GM12878 (cell line): ENCODE measurements around the gene ZNF213. TPM values are rescaled to one million over a fixed set of nuclear protein-coding genes. Genes with fewer than 3 reads are reported as not detected.

Experiments
- ATAC-seq: fragments of 200-7000 bp; cut with Tn5 transposase; 3 replicates; pipeline ENCODE4 v1.9.1; 2020; ENCODE audit warnings: mild to moderate bottlenecking, moderate library complexity
- BruUV-seq: library from RNA; stranded (reverse); fragments of 400-500 nt; replicated peaks from 2 replicates; lab custom pipeline; 2021; lab: Mats Ljungman, UMichigan
- CTCF ChIA-PET: fragments of 300-600 bp; sonication (Branson Sonifier 250); formaldehyde crosslinking; extraction: SDS; loops from one replicate; lab custom pipeline; 2021; ENCODE audit warnings: inconsistent platforms; lab: Yijun Ruan, JAX
- POLR2A ChIA-PET: fragments of 350-600 bp; formaldehyde crosslinking; extraction: SDS; loops from one replicate; lab custom pipeline; 2021; ENCODE audit warnings: inconsistent platforms; lab: Charles Lee
- RAD21 ChIA-PET: fragments of 300-600 bp; sonication (Branson Sonifier 250); formaldehyde crosslinking; loops from one replicate; lab custom pipeline; 2023; ENCODE audit warnings: antibody characterized with exemption; ENCODE audit not compliant: unreplicated experiment; lab: Charles Lee
- SMC1A ChIA-PET: fragments of 300-600 bp; sonication (Branson Sonifier 250); formaldehyde crosslinking; loops from one replicate; lab custom pipeline; 2023; ENCODE audit not compliant: unreplicated experiment, uncharacterized antibody; lab: Charles Lee
- DNase-seq: peaks from one replicate; pipeline ENCODE4 v3.0.0-alpha.2; 2011; ENCODE audit warnings: low read depth, low spot score
- FAIRE-seq: peaks from 3 replicates; lab custom pipeline; 2011; peaks lifted over from hg19 to GRCh38; lab: Jason Lieb, UNC
- H2AFZ ChIP-seq: 2 replicates; pipeline ENCODE4 v1.6.0; 2011; ENCODE audit warnings: low read depth, low read length, control low read depth; ENCODE audit not compliant: control insufficient read depth
- H3K27ac ChIP-seq: 2 replicates; pipeline ENCODE4 v1.5.1; 2011; ENCODE audit warnings: control low read depth; ENCODE audit not compliant: control insufficient read depth, insufficient read depth
- H3K27me3 ChIP-seq, 2 experiments: replicated peaks in 1 of 2; 2 replicates each; pipeline versions ENCODE4 v1.6.0 to v1.6.1; 2011; ENCODE audit warnings: low read length in 1 of 2; ENCODE audit not compliant: control insufficient read depth in 2 of 2, insufficient read depth in 2 of 2
- H3K36me3 ChIP-seq, 2 experiments: 2 replicates each; pipeline ENCODE4 v1.5.1; 2011; ENCODE audit warnings: low read length in 1 of 2; ENCODE audit not compliant: control insufficient read depth in 2 of 2, insufficient read depth in 2 of 2
- H3K4me1 ChIP-seq: 2 replicates; pipeline ENCODE4 v1.6.1; 2011; ENCODE audit warnings: mild to moderate bottlenecking, low read length, moderate library complexity, mixed read lengths; ENCODE audit not compliant: control insufficient read depth, insufficient read depth
- H3K4me2 ChIP-seq: 2 replicates; pipeline ENCODE4 v1.6.0; 2011; ENCODE audit warnings: control low read depth; ENCODE audit not compliant: control insufficient read depth, insufficient read depth
- H3K4me3 ChIP-seq: fragments of 200-600 bp; sonication (generic); 2 replicates; pipeline ENCODE4 v1.5.1; 2016
- H3K79me2 ChIP-seq: 2 replicates; pipeline ENCODE4 v1.6.0; 2011; ENCODE audit warnings: low read length; ENCODE audit not compliant: control insufficient read depth, insufficient read depth
- H3K9ac ChIP-seq: 2 replicates; pipeline ENCODE4 v1.8.0; 2011; ENCODE audit warnings: low read length, control low read depth, mixed read lengths; ENCODE audit not compliant: control insufficient read depth, insufficient read depth
- H3K9me3 ChIP-seq: replicated peaks from 3 replicates; pipeline ENCODE4 v1.5.1; 2011; ENCODE audit warnings: mild to moderate bottlenecking, low read length; ENCODE audit not compliant: control insufficient read depth, insufficient read depth
- H4K20me1 ChIP-seq: 2 replicates; pipeline ENCODE4 v1.6.0; 2011; ENCODE audit not compliant: control insufficient read depth, insufficient read depth
- KDM1A ChIP-seq: fragments of 200-600 bp; sonication (generic); IDR thresholded peaks from 2 replicates; pipeline ENCODE4 v1.6.1; 2016; ENCODE audit warnings: borderline replicate concordance
- NFYA ChIP-seq: IDR thresholded peaks from 2 replicates; pipeline ENCODE4 v1.6.1; 2011; ENCODE audit warnings: low read depth, mild to moderate bottlenecking, low read length, improper control_type of control experiment, borderline replicate concordance
- NKRF ChIP-seq: fragments of 450-650 bp; conservative IDR thresholded peaks from 2 replicates; pipeline ENCODE4 v1.6.1; 2017; ENCODE audit warnings: mild to moderate bottlenecking, moderate library complexity
- SPI1 ChIP-seq: IDR thresholded peaks from 2 replicates; pipeline ENCODE4 v1.6.1; 2011; ENCODE audit warnings: low read depth, mild to moderate bottlenecking, low read length, moderate library complexity, borderline replicate concordance; ENCODE audit not compliant: insufficient read depth
- TAF1 ChIP-seq: IDR thresholded peaks from 2 replicates; pipeline ENCODE4 v1.6.1; 2011; ENCODE audit warnings: mild to moderate bottlenecking, low read depth, low read length, borderline replicate concordance
- USF2 ChIP-seq: IDR thresholded peaks from 2 replicates; pipeline ENCODE4 v1.6.1; 2011; ENCODE audit warnings: low read depth, low read length, improper control_type of control experiment, borderline replicate concordance
- ZNF384 ChIP-seq: IDR thresholded peaks from 2 replicates; pipeline ENCODE4 v1.6.1; 2012; ENCODE audit warnings: low read depth, mild to moderate bottlenecking, low read length, improper control_type of control experiment, borderline replicate concordance
- ZNF622 ChIP-seq: fragments of 450-650 bp; IDR thresholded peaks from 2 replicates; pipeline ENCODE4 v1.6.1; 2017; ENCODE audit warnings: mild to moderate bottlenecking, inconsistent platforms
- WGBS: methylation state at CpG from one replicate; pipeline ENCODE4 v1.1.6; 2016; ENCODE audit warnings: low lambda C conversion rate; ENCODE audit not compliant: insufficient replicate concordance, insufficient coverage; ENCODE audit errors: missing lambda C conversion rate; 5-methylcytosine and 5-hydroxymethylcytosine counted together
- in situ Hi-C: fragments of 300-500 bp; cut with MboI; formaldehyde crosslinking; loops from 9 replicates; pipeline ENCODE4 v1.14.3; 2018; ENCODE audit warnings: mixed read lengths
- intact Hi-C: fragments of 100-400 bp; cut with micrococcal nuclease; formaldehyde crosslinking; loops from one replicate; pipeline ENCODE4 v1.14.2; 2022; ENCODE audit not compliant: unreplicated experiment
- polyA plus RNA-seq, 11 experiments: library from polyadenylated mRNA; depleted of rRNA in 4 of 11; unstranded in 6 of 11; stranded (reverse) in 5 of 11; fragments of >200 nt; fragmentation: Nextera tagmentation in 4 of 11; fragmentation: Illumina TruSeq in 1 of 11; extraction: Ambion mirVana in 4 of 11; extraction: Trizol in 1 of 11; gene quantifications; 1 replicate in 1 of 11; 2 replicates in 10 of 11; pipeline versions ENCODE4 v1.2.1 to v1.2.3, GENCODE V29; 2011 to 2016; ENCODE audit warnings: inconsistent platforms in 2 of 11, missing spikeins in 2 of 11, low read depth in 1 of 11
- total RNA-seq, 4 experiments: library from RNA; depleted of rRNA in 3 of 4; stranded (reverse); fragments of >200 nt in 3 of 4; fragmentation: Illumina TruSeq in 1 of 4; extraction: Trizol in 1 of 4; gene quantifications; 2 replicates each; pipeline versions ENCODE4 v1.2.1 to v1.2.3, GENCODE V29; 2013 to 2021

Gene ZNF213
- total and polyA plus RNA-seq, 10 of the 15 experiments (the other 5 are each of a cell fraction or from before 2014, with no cell fraction given): 0.53 to 9.4 (median 1.1) TPM

GRCh38 chr16:3140603-3141427 lies 6.0 kb downstream of the ZNF213 start:
- H2AFZ ChIP-seq: no peak overlapping the region
- no peaks in the 10 kb centered on the region; a peak in 2 of 4 replicates for H3K36me3 ChIP-seq
- ChIA-PET POLR2A (interaction anchor here (1.0 kb wide), 1 partner anchor 12 kb away, joined by 3 read pairs; no protein-coding TSS in a partner anchor), SMC1A (no interaction called here), RAD21 (no interaction called here), CTCF (no interaction called here)
- TF ChIP-seq NFYA (no peak), ZNF622 (no peak), TAF1 (no peak), NKRF (no peak), USF2 (no peak), KDM1A (no peak), ZNF384 (no peak), SPI1 (no peak)
- no peaks in the 10 kb centered on the region for H3K9me3 ChIP-seq
- H3K4me2 ChIP-seq: no peak overlapping the region
- no peak overlapping the region for H3K4me3 ChIP-seq
- no TSS peak for BruUV-seq
- ATAC-seq (no peak), DNase-seq (no peak), FAIRE-seq (no peak)
- WGBS: 95% methylated on average over 69 of the region's 69 CpGs
- H3K27ac ChIP-seq: no peak overlapping the region
- no peak overlapping the region for H3K9ac ChIP-seq
- intact Hi-C loops: no loop called here
- H3K4me1 ChIP-seq: no peaks in the 10 kb centered on the region
- H4K20me1 ChIP-seq: no peaks in the 10 kb centered on the region
- no peaks in the 10 kb centered on the region for H3K27me3 ChIP-seq
- H3K79me2 ChIP-seq: no peaks in the 10 kb centered on the region
- in situ Hi-C loops: no loop called here
